GM12892 (cell line): ENCODE data around the gene PTP4A2.

Source experiments
- POLR2A ChIP-seq: IDR thresholded peaks from 2 replicates; pipeline ENCODE4 v1.6.1; 2011; ENCODE audit warnings: low read depth, low read length, control low read depth
- POLR2AphosphoS5 ChIP-seq: IDR thresholded peaks from 2 replicates; pipeline ENCODE4 v1.6.1; 2011; ENCODE audit warnings: low read depth, low read length, control low read depth

GRCh38 chr1:31859719-31860118, 78.4 kb downstream of the PTP4A2 start:
- TF ChIP-seq POLR2AphosphoS5, result no peak
- TF ChIP-seq POLR2A, result no peak
